Smooth muscle cell (in vitro differentiated cells): ENCODE results near the gene PADI1. TPM values are rescaled to one million over a fixed set of nuclear protein-coding genes. Genes with fewer than 3 reads are reported as not detected.

Experiments used
- DNase-seq: peaks from one replicate; lab custom pipeline; 2025; ENCODE audit not compliant: unreplicated experiment; lab: John Stamatoyannopoulos, UW
- H2AFZ ChIP-seq: fragments of 200-600 bp; sonication (generic); 2 replicates; pipeline ENCODE4 v1.6.0; 2016; ENCODE audit warnings: antibody characterized with exemption, low read depth, mild to moderate bottlenecking
- H3F3A ChIP-seq: fragments of 200-600 bp; sonication (generic); 2 replicates; pipeline ENCODE4 v1.6.0; 2017; ENCODE audit warnings: antibody characterized with exemption, low read depth
- H3K27ac ChIP-seq: fragments of 200-600 bp; sonication (generic); 2 replicates; pipeline ENCODE4 v1.5.1; 2016; ENCODE audit warnings: low read depth, mild to moderate bottlenecking
- H3K27me3 ChIP-seq: fragments of 200-600 bp; sonication (generic); 2 replicates; pipeline ENCODE4 v1.6.1; 2016; ENCODE audit warnings: low read depth, mild to moderate bottlenecking
- H3K36me3 ChIP-seq: fragments of 200-600 bp; sonication (generic); 2 replicates; pipeline ENCODE4 v1.5.1; 2016; ENCODE audit warnings: low read depth
- H3K4me1 ChIP-seq: fragments of 200-600 bp; sonication (generic); 2 replicates; pipeline ENCODE4 v1.5.1; 2016; ENCODE audit warnings: low read depth
- H3K4me2 ChIP-seq: fragments of 200-600 bp; sonication (generic); 2 replicates; pipeline ENCODE4 v1.6.0; 2016; ENCODE audit warnings: mild to moderate bottlenecking
- H3K4me3 ChIP-seq: fragments of 200-600 bp; sonication (generic); 2 replicates; pipeline ENCODE4 v1.5.1; 2016; ENCODE audit warnings: mild to moderate bottlenecking
- H3K79me2 ChIP-seq: fragments of 200-600 bp; sonication (generic); 2 replicates; pipeline ENCODE4 v1.6.0; 2016; ENCODE audit warnings: low read depth, mild to moderate bottlenecking
- H3K9ac ChIP-seq: fragments of 200-600 bp; sonication (generic); 2 replicates; pipeline ENCODE4 v1.6.0; 2016; ENCODE audit warnings: low read depth
- H3K9me3 ChIP-seq: fragments of 200-600 bp; sonication (generic); replicated peaks from 2 replicates; pipeline ENCODE4 v1.5.1; 2016; ENCODE audit warnings: low read depth
- H4K20me1 ChIP-seq: fragments of 200-600 bp; sonication (generic); 2 replicates; pipeline ENCODE4 v1.6.0; 2016; ENCODE audit warnings: low read depth
- CTCF ChIP-seq: fragments of 200-600 bp; sonication (generic); IDR thresholded peaks from 2 replicates; pipeline ENCODE4 v1.5.1; 2017; ENCODE audit warnings: borderline replicate concordance, mild to moderate bottlenecking, antibody characterized with exemption; ENCODE audit not compliant: insufficient read depth, poor library complexity, severe bottlenecking
- WGBS: methylation state at CpG from one replicate; pipeline ENCODE4 v1.1.7; 2016; ENCODE audit warnings: low lambda C conversion rate; 5-methylcytosine and 5-hydroxymethylcytosine counted together
- polyA plus RNA-seq: library from polyadenylated mRNA; unstranded; fragments of >200 nt; fragmentation: Nextera tagmentation; extraction: Ambion mirVana; gene quantifications from 2 replicates; pipeline ENCODE4 v1.2.1, GENCODE V29; 2016
- total RNA-seq: library from RNA; depleted of rRNA; stranded (reverse); fragments of >200 nt; gene quantifications from 2 replicates; pipeline ENCODE4 v1.2.3, GENCODE V29; 2014

The PADI1 gene
- total and polyA plus RNA-seq, 2 experiments from 2014 or later: 1.7 TPM; not detected in 1

- TF ChIP-seq CTCF: no peak
- H3K9ac ChIP-seq: no peak overlapping the region
- no peak for DNase-seq
- H3K36me3 ChIP-seq: no peaks in the 10 kb centered on the region
- no peaks in the 10 kb centered on the region for H3K79me2 ChIP-seq
- H3K27ac ChIP-seq: no peak overlapping the region
- 92% methylated on average over 23 of the region's 23 CpGs for WGBS
- H4K20me1 ChIP-seq: no peaks in the 10 kb centered on the region
- H3K4me1 ChIP-seq: no peaks in the 10 kb centered on the region
- H3F3A ChIP-seq: no peaks in the 10 kb centered on the region
- H2AFZ ChIP-seq: no peak overlapping the region
- H3K4me2 ChIP-seq: no peak overlapping the region
- H3K4me3 ChIP-seq: no peak overlapping the region
- no peaks in the 10 kb centered on the region for H3K27me3 ChIP-seq
- no peaks in the 10 kb centered on the region for H3K9me3 ChIP-seq
Observed at GRCh38 chr1:17270891-17271765, 66.2 kb downstream of the PADI1 start.

GRCh38 chr1:17272066-17272465 is 67.1 kb downstream of the PADI1 start:
- Histone ChIP-seq H3K27ac (no peak overlapping the region), H3K36me3 (no peaks in the 10 kb centered on the region)
- 91% methylated on average over 6 of the region's 6 CpGs for WGBS

GRCh38 chr1:17272646-17273045 is 67.7 kb downstream of the PADI1 start:
- 84% methylated on average over 4 of the region's 4 CpGs for WGBS
- H3K36me3 ChIP-seq: no peaks in the 10 kb centered on the region
- no peak for DNase-seq

More at GRCh38 chr1:17272066-17272465, 67.1 kb downstream of the PADI1 start:
- TF ChIP-seq CTCF: no peak
- no peak overlapping the region for H3K4me3 ChIP-seq
- H3K27me3 ChIP-seq: no peaks in the 10 kb centered on the region
- no peaks in the 10 kb centered on the region for H3F3A ChIP-seq
- H3K4me1 ChIP-seq: no peaks in the 10 kb centered on the region
- DNase-seq: no peak
- H3K79me2 ChIP-seq: no peaks in the 10 kb centered on the region
- H3K4me2 ChIP-seq: no peak overlapping the region
- H3K9ac ChIP-seq: no peak overlapping the region
- H4K20me1 ChIP-seq: no peaks in the 10 kb centered on the region
- no peaks in the 10 kb centered on the region for H3K9me3 ChIP-seq
- no peak overlapping the region for H2AFZ ChIP-seq

More at GRCh38 chr1:17272646-17273045, 67.7 kb downstream of the PADI1 start:
- Histone ChIP-seq H3F3A (no peaks in the 10 kb centered on the region), H3K9me3 (no peaks in the 10 kb centered on the region), H2AFZ (no peak overlapping the region), H3K27me3 (no peaks in the 10 kb centered on the region), H4K20me1 (no peaks in the 10 kb centered on the region), H3K79me2 (no peaks in the 10 kb centered on the region), H3K4me3 (no peak overlapping the region), H3K4me2 (no peak overlapping the region), H3K4me1 (no peaks in the 10 kb centered on the region), H3K9ac (no peak overlapping the region), H3K27ac (no peak overlapping the region)
- no peak for TF ChIP-seq CTCF
